K562 (cell line): ENCODE results near the gene TAS2R19. TPM values are rescaled to one million over a fixed set of nuclear protein-coding genes. Genes with fewer than 3 reads are reported as not detected.

ENCODE experiments used
- ATAC-seq: fragments of 200-7000 bp; cut with Tn5 transposase; 3 replicates; pipeline ENCODE4 v1.9.1; 2020; ENCODE audit warnings: moderate library complexity
- BruUV-seq: library from RNA; stranded (reverse); fragments of 400-500 nt; replicated peaks from 2 replicates; lab custom pipeline; 2021; lab: Mats Ljungman, UMichigan
- CTCF ChIA-PET: fragments of 300-600 bp; formaldehyde crosslinking; extraction: SDS; loops from one replicate; lab custom pipeline; 2021; ENCODE audit warnings: low intra/inter-chr PET ratio; lab: Yijun Ruan, JAX
- POLR2A ChIA-PET: fragments of 300-600, 350-650 bp; sonication (Branson Sonifier 250); formaldehyde crosslinking; extraction: SDS; loops from one replicate; lab custom pipeline; 2021; ENCODE audit warnings: antibody characterized with exemption, inconsistent platforms; lab: Yijun Ruan, JAX
- DNase-seq, 4 experiments: peaks; one replicate each; pipeline versions ENCODE4 v3.0.0 to v3.0.0-alpha.2; 2011 to 2018; ENCODE audit warnings: low spot score in 3 of 4, mixed read lengths in 3 of 4; ENCODE audit errors: extremely low read depth in 1 of 4
- FAIRE-seq: peaks from 2 replicates; lab custom pipeline; 2011; peaks lifted over from hg19 to GRCh38; lab: Jason Lieb, UNC
- H2AFZ ChIP-seq: 2 replicates; pipeline ENCODE4 v1.6.0; 2011; ENCODE audit warnings: low read depth, low read length, control low read depth, inconsistent platforms
- H3K27ac ChIP-seq: fragments of 200-600 bp; 3 replicates; pipeline ENCODE4 v1.8.0; 2011; ENCODE audit warnings: low read depth, mild to moderate bottlenecking, control low read depth, inconsistent platforms, low read length, moderate library complexity, mixed read lengths; ENCODE audit errors: extremely low read depth
- H3K27me3 ChIP-seq, 2 experiments: fragments of 300-600 bp in 1 of 2; 2 replicates in 1 of 2; 3 replicates in 1 of 2; pipeline versions ENCODE4 v1.6.0 to v1.8.0; 2011; ENCODE audit warnings: inconsistent platforms in 2 of 2, low read length in 2 of 2, mild to moderate bottlenecking in 1 of 2, mixed read lengths in 1 of 2, moderate library complexity in 1 of 2; ENCODE audit not compliant: control insufficient read depth in 2 of 2, insufficient read depth in 2 of 2
- H3K36me3 ChIP-seq: fragments of 300-600 bp; 3 replicates; pipeline ENCODE4 v1.8.0; 2011; ENCODE audit warnings: mild to moderate bottlenecking, low read length, inconsistent platforms; ENCODE audit not compliant: control insufficient read depth, insufficient read depth
- H3K4me1 ChIP-seq, 2 experiments: fragments of 200-600 bp in 1 of 2; replicated peaks in 1 of 2; 2 replicates in 1 of 2; 3 replicates in 1 of 2; pipeline versions ENCODE4 v1.5.1 to v1.8.0; 2011; ENCODE audit warnings: inconsistent platforms in 2 of 2, low read length in 2 of 2, mild to moderate bottlenecking in 1 of 2, mixed read lengths in 1 of 2, moderate library complexity in 1 of 2; ENCODE audit not compliant: control insufficient read depth in 2 of 2, insufficient read depth in 2 of 2
- H3K4me2 ChIP-seq: 2 replicates; pipeline ENCODE4 v1.6.1; 2011; ENCODE audit warnings: low read length, control low read depth, inconsistent platforms, mixed read lengths; ENCODE audit not compliant: insufficient read depth
- H3K4me3 ChIP-seq: fragments of 200-600 bp; sonication (generic), shearing (Covaris generic); 2 replicates; pipeline ENCODE4 v1.5.1; 2016; ENCODE audit warnings: control low read depth, inconsistent platforms
- H3K79me2 ChIP-seq: fragments of 200-600 bp; 3 replicates; pipeline ENCODE4 v1.8.0; 2011; ENCODE audit warnings: low read length, inconsistent platforms; ENCODE audit not compliant: control insufficient read depth, insufficient read depth
- H3K9ac ChIP-seq, 2 experiments: 2 replicates each; pipeline versions ENCODE4 v1.6.0 to v1.6.1; 2011; ENCODE audit warnings: low read depth in 2 of 2, low read length in 2 of 2, control low read depth in 1 of 2, inconsistent platforms in 1 of 2, mild to moderate bottlenecking in 1 of 2, mixed read lengths in 1 of 2; ENCODE audit not compliant: insufficient read depth in 1 of 2
- H3K9me1 ChIP-seq: one replicate; pipeline ENCODE4 v1.6.0; 2011; ENCODE audit warnings: inconsistent platforms, mild to moderate bottlenecking, low read length, moderate library complexity; ENCODE audit not compliant: control insufficient read depth, insufficient read depth
- H3K9me3 ChIP-seq: replicated peaks from 2 replicates; pipeline ENCODE4 v1.5.1; 2011; ENCODE audit warnings: low read depth, low read length, inconsistent platforms; ENCODE audit not compliant: control insufficient read depth, insufficient read depth
- H4K20me1 ChIP-seq: replicated peaks from 2 replicates; pipeline ENCODE4 v1.6.1; 2011; ENCODE audit warnings: low read length, inconsistent platforms, mixed read lengths; ENCODE audit not compliant: control insufficient read depth, insufficient read depth
- BRD4 ChIP-seq: fragments of 200-600 bp; sonication (generic); IDR thresholded peaks from 2 replicates; pipeline ENCODE4 v1.6.1; 2017; ENCODE audit warnings: inconsistent platforms
- BRD9 ChIP-seq: fragments of 450-650 bp; IDR thresholded peaks from 2 replicates; pipeline ENCODE4 v1.6.1; 2018; ENCODE audit warnings: low read depth; ENCODE audit not compliant: partially characterized antibody
- CBFA2T3 ChIP-seq: fragments of 450-650 bp; IDR thresholded peaks from 2 replicates; pipeline ENCODE4 v1.6.1; 2017
- CHD2 ChIP-seq: IDR thresholded peaks from 2 replicates; pipeline ENCODE4 v1.6.1; 2011; ENCODE audit warnings: low read depth, low read length
- CSDE1 ChIP-seq, 2 experiments: fragments of 450-650 bp; IDR thresholded peaks; 2 replicates each; pipeline ENCODE4 v1.6.1; 2016; ENCODE audit warnings: mild to moderate bottlenecking in 1 of 2
- E2F3 ChIP-seq: fragments of 250-450 bp; sonication (Bioruptor Pico); IDR thresholded peaks from 2 replicates; pipeline ENCODE4 v1.4.0; 2020; ENCODE audit warnings: mild to moderate bottlenecking
- NR1H2 ChIP-seq: sonication (generic); formaldehyde crosslinking; IDR thresholded peaks from 2 replicates; pipeline ENCODE4 v1.4.0; 2020; ENCODE audit warnings: mild to moderate bottlenecking, missing genetic modification reagents
- NRF1 ChIP-seq, 2 experiments: fragments of 450-650 bp; IDR thresholded peaks in 1 of 2; conservative IDR thresholded peaks in 1 of 2; 2 replicates each; pipeline ENCODE4 v1.6.1; 2014; ENCODE audit warnings: mild to moderate bottlenecking in 2 of 2
- SAFB ChIP-seq: fragments of 200-400 bp; formaldehyde crosslinking; IDR thresholded peaks from 2 replicates; pipeline ENCODE4 v1.6.1; 2017; ENCODE audit warnings: low read depth, low read length, borderline replicate concordance
- ZNF124 ChIP-seq: sonication (generic); formaldehyde crosslinking; IDR thresholded peaks from 2 replicates; pipeline ENCODE4 v1.8.1; 2022; ENCODE audit warnings: missing genetic modification reagents
- WGBS: fragments of 100-300 bp; shearing (Covaris generic); methylation state at CpG from one replicate; pipeline ENCODE4 v1.1.6; 2016; ENCODE audit warnings: low coverage, mixed read lengths; ENCODE audit not compliant: insufficient coverage; ENCODE audit errors: missing lambda C conversion rate; 5-methylcytosine and 5-hydroxymethylcytosine counted together
- in situ Hi-C: fragments of 300-500 bp; cut with MboI; formaldehyde crosslinking; loops from 4 replicates; pipeline ENCODE4 v1.15.0; 2018; ENCODE audit warnings: inconsistent platforms, mixed read lengths
- intact Hi-C: fragments of 100-400 bp; cut with micrococcal nuclease; formaldehyde crosslinking; loops from 2 replicates; pipeline ENCODE4 v1.14.2; 2022
- polyA plus RNA-seq, 8 experiments: library from polyadenylated mRNA; depleted of rRNA in 4 of 8; stranded (reverse) in 5 of 8; unstranded in 3 of 8; fragments of >200 nt; fragmentation: Nextera tagmentation in 2 of 8; fragmentation: Illumina TruSeq in 1 of 8; extraction: Ambion mirVana in 2 of 8; extraction: Trizol in 1 of 8; gene quantifications; 2 replicates each; pipeline versions ENCODE4 v1.2.1 to v1.2.3, GENCODE V29; 2011 to 2014; ENCODE audit warnings: inconsistent platforms in 1 of 8, missing spikeins in 1 of 8
- total RNA-seq, 7 experiments: library from RNA; depleted of rRNA in 6 of 7; stranded (reverse); fragments of >200 nt in 6 of 7; fragmentation: Illumina TruSeq in 2 of 7; extraction: Trizol in 2 of 7; gene quantifications; 2 replicates each; pipeline versions ENCODE4 v1.2.1 to v1.2.3, GENCODE V29; 2011 to 2021; ENCODE audit warnings: low replicate concordance in 1 of 7
- TF ChIP-seq, protein P1 (sequence below): fragments of 450-650 bp; IDR thresholded peaks from 2 replicates; pipeline ENCODE4 v1.6.1; 2014; ENCODE audit warnings: low read depth, mild to moderate bottlenecking, moderate library complexity, borderline replicate concordance
- TF ChIP-seq, protein P2 (sequence below): IDR thresholded peaks from 3 replicates; pipeline ENCODE4 v1.6.1; 2011; ENCODE audit warnings: borderline replicate concordance, mild to moderate bottlenecking, moderate library complexity; ENCODE audit not compliant: insufficient read length; ENCODE audit errors: extremely low read depth

Gene TAS2R19
- total and polyA plus RNA-seq, 9 of the 15 experiments (the other 6 are each of a cell fraction or from before 2014, with no cell fraction given): 0.13 to 3.0 (median 0.86) TPM; not detected in 2

GRCh38 chr12:10998204-10998603 lies 24.2 kb downstream of the TAS2R19 start, which contains the start of gene TAS2R20:
TSS of gene TAS2R20 (minus strand) at chr12:10998304. CDS start at chr12:10997875, 429 bp downstream.
- Histone ChIP-seq H3K9ac (no peak within 1 kb of the TSS), H2AFZ (no peak within 1 kb of the TSS), H3K79me2 (no peaks in the 10 kb centered on the region), H3K9me3 (no peaks in the 10 kb centered on the region), H3K4me3 (no peak within 1 kb of the TSS), H3K4me2 (no peak within 1 kb of the TSS), H4K20me1 (no peaks in the 10 kb centered on the region), H3K4me1 (no peaks in the 10 kb centered on the region), H3K9me1 (no peaks in the 10 kb centered on the region), H3K36me3 (peaks cover 4% of the 10 kb centered on the region; the same call in 1 of the 3 replicates), H3K27ac (no peak within 1 kb of the TSS), H3K27me3 (no peaks in the 10 kb centered on the region)
- POLR2A ChIA-PET: no interaction called here
- ATAC-seq: no peak
- in situ Hi-C loops: no loop called here
- CTCF ChIA-PET: no interaction called here
- BruUV-seq: no TSS peak
- no peak for TF ChIP-seq SAFB
- TF ChIP-seq ZNF124 (CRISPR knock-in tag): no peak
- TF ChIP-seq NRF1 (conservative IDR thresholded peaks at IDR 0.05 in 1 of 2, IDR thresholded peaks at IDR 0.05 in 1 of 2): no peak
- TF ChIP-seq BRD9: no peak
- TF ChIP-seq BRD4: no peak
- no peak for TF ChIP-seq CSDE1 (IDR thresholded peaks at IDR 0.05)
- TF ChIP-seq NR1H2 (CRISPR knock-in tag): no peak
- intact Hi-C loops: no loop called here
- FAIRE-seq: no peak
- no peak for DNase-seq

DNA sequence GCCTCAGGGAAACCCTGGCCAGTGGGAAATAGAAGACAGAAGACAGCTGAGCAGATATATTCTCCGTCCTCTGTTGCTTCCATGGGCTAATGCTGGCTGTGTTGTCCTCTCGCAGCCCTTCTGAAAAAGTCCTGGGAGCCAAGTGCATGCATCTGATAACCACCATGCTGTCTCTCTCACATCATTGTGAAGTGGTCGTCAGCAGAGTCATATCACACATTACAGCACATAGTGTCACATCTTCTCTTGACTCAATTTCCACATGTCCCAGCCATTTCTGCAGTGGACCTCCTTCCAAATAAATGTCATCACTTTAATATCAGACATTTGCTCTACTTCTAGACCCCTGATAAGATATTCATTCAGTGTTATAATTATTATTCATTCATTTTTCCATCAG lies 28.1 kb downstream of the TAS2R19 start:
- in situ Hi-C loops: no loop called here
- Histone ChIP-seq H3K79me2 (no peaks in the 10 kb centered on the region), H3K9ac (no peak overlapping the region), H3K4me2 (no peak overlapping the region), H2AFZ (no peak overlapping the region), H3K4me3 (no peak overlapping the region), H3K27me3 (no peaks in the 10 kb centered on the region), H3K36me3 (peaks cover 4% of the 10 kb centered on the region; the same call in 1 of the 3 replicates), H3K4me1 (no peaks in the 10 kb centered on the region), H3K9me3 (no peaks in the 10 kb centered on the region), H3K27ac (no peak overlapping the region), H4K20me1 (no peaks in the 10 kb centered on the region), H3K9me1 (no peaks in the 10 kb centered on the region)
- no peak for DNase-seq
- no TSS peak for BruUV-seq
- intact Hi-C loops: no loop called here
- ATAC-seq: no peak
- CTCF ChIA-PET: no interaction called here
- no peak for FAIRE-seq
- WGBS: no CpG with 5 or more reads among the region's 3 CpGs
- POLR2A ChIA-PET: no interaction called here
- TF ChIP-seq, protein P1, sequence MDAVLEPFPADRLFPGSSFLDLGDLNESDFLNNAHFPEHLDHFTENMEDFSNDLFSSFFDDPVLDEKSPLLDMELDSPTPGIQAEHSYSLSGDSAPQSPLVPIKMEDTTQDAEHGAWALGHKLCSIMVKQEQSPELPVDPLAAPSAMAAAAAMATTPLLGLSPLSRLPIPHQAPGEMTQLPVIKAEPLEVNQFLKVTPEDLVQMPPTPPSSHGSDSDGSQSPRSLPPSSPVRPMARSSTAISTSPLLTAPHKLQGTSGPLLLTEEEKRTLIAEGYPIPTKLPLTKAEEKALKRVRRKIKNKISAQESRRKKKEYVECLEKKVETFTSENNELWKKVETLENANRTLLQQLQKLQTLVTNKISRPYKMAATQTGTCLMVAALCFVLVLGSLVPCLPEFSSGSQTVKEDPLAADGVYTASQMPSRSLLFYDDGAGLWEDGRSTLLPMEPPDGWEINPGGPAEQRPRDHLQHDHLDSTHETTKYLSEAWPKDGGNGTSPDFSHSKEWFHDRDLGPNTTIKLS: no peak
- TF ChIP-seq CBFA2T3 (no peak), E2F3 (CRISPR knock-in tag) (no peak), CHD2 (no peak)
- TF ChIP-seq, protein P2, sequence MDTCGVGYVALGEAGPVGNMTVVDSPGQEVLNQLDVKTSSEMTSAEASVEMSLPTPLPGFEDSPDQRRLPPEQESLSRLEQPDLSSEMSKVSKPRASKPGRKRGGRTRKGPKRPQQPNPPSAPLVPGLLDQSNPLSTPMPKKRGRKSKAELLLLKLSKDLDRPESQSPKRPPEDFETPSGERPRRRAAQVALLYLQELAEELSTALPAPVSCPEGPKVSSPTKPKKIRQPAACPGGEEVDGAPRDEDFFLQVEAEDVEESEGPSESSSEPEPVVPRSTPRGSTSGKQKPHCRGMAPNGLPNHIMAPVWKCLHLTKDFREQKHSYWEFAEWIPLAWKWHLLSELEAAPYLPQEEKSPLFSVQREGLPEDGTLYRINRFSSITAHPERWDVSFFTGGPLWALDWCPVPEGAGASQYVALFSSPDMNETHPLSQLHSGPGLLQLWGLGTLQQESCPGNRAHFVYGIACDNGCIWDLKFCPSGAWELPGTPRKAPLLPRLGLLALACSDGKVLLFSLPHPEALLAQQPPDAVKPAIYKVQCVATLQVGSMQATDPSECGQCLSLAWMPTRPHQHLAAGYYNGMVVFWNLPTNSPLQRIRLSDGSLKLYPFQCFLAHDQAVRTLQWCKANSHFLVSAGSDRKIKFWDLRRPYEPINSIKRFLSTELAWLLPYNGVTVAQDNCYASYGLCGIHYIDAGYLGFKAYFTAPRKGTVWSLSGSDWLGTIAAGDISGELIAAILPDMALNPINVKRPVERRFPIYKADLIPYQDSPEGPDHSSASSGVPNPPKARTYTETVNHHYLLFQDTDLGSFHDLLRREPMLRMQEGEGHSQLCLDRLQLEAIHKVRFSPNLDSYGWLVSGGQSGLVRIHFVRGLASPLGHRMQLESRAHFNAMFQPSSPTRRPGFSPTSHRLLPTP: no peak
